Measurements from ENCODE around the gene CNGB1.

Gene CNGB1

GRCh38 chr16:58001781-58002415, 31.0 kb upstream of the CNGB1 start:
- Histone ChIP-seq H3K36me3 (replicated peaks in 1 of 2; ENCODE audit: control insufficient read depth in 2 of 2, insufficient read depth in 2 of 2, low read length in 2 of 2) (peaks cover 13 to 46% of the 10 kb centered on the region in 2 donors), H3K4ac (ENCODE audit: low read length) (no peak overlapping the region), H3K14ac (ENCODE audit: low read length) (no peak overlapping the region), H2AFZ (ENCODE audit: low read length) (peak overlapping the region; percentile 96), H3K23ac (ENCODE audit: low read depth, low read length, poor library complexity) (no peak overlapping the region), H3K4me3 (ENCODE audit: low read length in 2 of 2) (peak overlapping the region; percentile 35 to 72), H3K79me1 (ENCODE audit: low read depth, low read length) (peaks cover under 1% of the 10 kb centered on the region), H3K4me2 (ENCODE audit: insufficient read depth, low read length, poor library complexity, severe bottlenecking) (peak overlapping the region; percentile 100), H2BK15ac (ENCODE audit: low read length) (no peak overlapping the region), H2AK5ac (ENCODE audit: low read depth, low read length) (no peak overlapping the region), H3K4me1 (ENCODE audit: control insufficient read depth in 2 of 2, insufficient read depth in 1 of 2, low read depth in 1 of 2, low read length in 2 of 2) (peaks cover 7 to 12% of the 10 kb centered on the region in 2 donors), H3K18ac (ENCODE audit: low read length) (no peak overlapping the region), H4K91ac (ENCODE audit: low read depth, low read length, poor library complexity) (no peak overlapping the region), H3K27me3 (ENCODE audit: control insufficient read depth in 3 of 3, insufficient read depth in 3 of 3, low read depth in 1 of 3, low read length in 3 of 3) (no peaks in the 10 kb centered on the region), H2BK120ac (ENCODE audit: low read depth, low read length) (no peak overlapping the region), H3K9ac (ENCODE audit: low read depth, low read length, poor library complexity) (no peak overlapping the region), H3K27ac (replicated peaks; ENCODE audit: low read length) (no peak overlapping the region), H2BK12ac (ENCODE audit: low read length) (no peak overlapping the region), H2BK5ac (ENCODE audit: low read length) (no peak overlapping the region), H4K8ac (ENCODE audit: low read depth, low read length) (no peak overlapping the region), H3K9me3 (replicated peaks in 1 of 2; ENCODE audit: control insufficient read depth in 2 of 2, insufficient read depth in 1 of 2, low read depth in 1 of 2, low read length in 2 of 2) (peaks cover 0 to 5% of the 10 kb centered on the region in 2 donors)
- DNase-seq (ENCODE audit: low spot score): no peak
- no CpG with 5 or more reads among the region's 10 CpGs for WGBS, 2 donors (ENCODE audit: extremely low coverage in 2 of 2, insufficient read length in 2 of 2, insufficient replicate concordance in 1 of 2)

GRCh38 chr16:58000706-58001676, 30.1 kb upstream of the CNGB1 start, which contains the start of gene USB1:
USB1 (plus strand) TSS chr16:58001407; CDS start chr16:58001484, 77 bp downstream.
- Histone ChIP-seq H3K36me3 (replicated peaks in 1 of 2; ENCODE audit: control insufficient read depth in 2 of 2, insufficient read depth in 2 of 2, low read length in 2 of 2) (peaks cover 14 to 49% of the 10 kb centered on the region in 2 donors), H4K91ac (ENCODE audit: low read depth, low read length, poor library complexity) (no peak within 1 kb of the TSS), H2BK5ac (ENCODE audit: low read length) (no peak within 1 kb of the TSS), H3K4me2 (ENCODE audit: insufficient read depth, low read length, poor library complexity, severe bottlenecking) (peak within 1 kb of the TSS; percentile 100), H2AK5ac (ENCODE audit: low read depth, low read length) (peak within 1 kb of the TSS; percentile 46), H3K23ac (ENCODE audit: low read depth, low read length, poor library complexity) (peak within 1 kb of the TSS; percentile 93), H4K8ac (ENCODE audit: low read depth, low read length) (no peak within 1 kb of the TSS), H2BK12ac (ENCODE audit: low read length) (no peak within 1 kb of the TSS), H3K18ac (ENCODE audit: low read length) (peak within 1 kb of the TSS; percentile 97), H3K9me3 (replicated peaks in 1 of 2; ENCODE audit: control insufficient read depth in 2 of 2, insufficient read depth in 1 of 2, low read depth in 1 of 2, low read length in 2 of 2) (no peaks in the 10 kb centered on the region), H3K9ac (ENCODE audit: low read depth, low read length, poor library complexity) (peak within 1 kb of the TSS; percentile 88), H2AFZ (ENCODE audit: low read length) (peak within 1 kb of the TSS; percentile 96), H3K14ac (ENCODE audit: low read length) (peak within 1 kb of the TSS; percentile 21), H2BK120ac (ENCODE audit: low read depth, low read length) (peak within 1 kb of the TSS; percentile 61), H3K79me1 (ENCODE audit: low read depth, low read length) (peaks cover 3% of the 10 kb centered on the region), H3K4ac (ENCODE audit: low read length) (no peak within 1 kb of the TSS), H2BK15ac (ENCODE audit: low read length) (peak within 1 kb of the TSS; percentile 37), H3K27me3 (ENCODE audit: control insufficient read depth in 3 of 3, insufficient read depth in 3 of 3, low read depth in 1 of 3, low read length in 3 of 3) (no peaks in the 10 kb centered on the region), H3K27ac (replicated peaks; ENCODE audit: low read length) (peak within 1 kb of the TSS; percentile 71), H3K4me3 (ENCODE audit: low read length in 2 of 2) (peak within 1 kb of the TSS; percentile 72 to 89), H3K4me1 (ENCODE audit: control insufficient read depth in 2 of 2, insufficient read depth in 1 of 2, low read depth in 1 of 2, low read length in 2 of 2) (peaks cover 7 to 12% of the 10 kb centered on the region in 2 donors)
- peak; percentile 89 for DNase-seq (ENCODE audit: low spot score)
- no CpG with 5 or more reads among the region's 81 CpGs for WGBS, 2 donors (ENCODE audit: extremely low coverage in 2 of 2, insufficient read length in 2 of 2, insufficient replicate concordance in 1 of 2)

GRCh38 chr16:57999971-58000705, 29.2 kb upstream of the CNGB1 start, which contains the start of gene ZNF319:
ZNF319 (minus strand) TSS chr16:58000672; CDS start chr16:57998265, 2,407 bp downstream.
- H3K4ac ChIP-seq (ENCODE audit: low read length): no peak within 1 kb of the TSS
- peak within 1 kb of the TSS; percentile 71 for H3K27ac ChIP-seq (replicated peaks; ENCODE audit: low read length)
- H4K8ac ChIP-seq (ENCODE audit: low read depth, low read length): no peak within 1 kb of the TSS
- peak within 1 kb of the TSS; percentile 100 for H3K4me2 ChIP-seq (ENCODE audit: insufficient read depth, low read length, poor library complexity, severe bottlenecking)
- H2BK5ac ChIP-seq (ENCODE audit: low read length): no peak within 1 kb of the TSS
- peak within 1 kb of the TSS; percentile 37 for H2BK15ac ChIP-seq (ENCODE audit: low read length)
- H3K36me3 ChIP-seq (replicated peaks in 1 of 2; ENCODE audit: control insufficient read depth in 2 of 2, insufficient read depth in 2 of 2, low read length in 2 of 2): peaks cover 18 to 52% of the 10 kb centered on the region in 2 donors
- peaks cover 4% of the 10 kb centered on the region for H3K79me1 ChIP-seq (ENCODE audit: low read depth, low read length)
- H2BK120ac ChIP-seq (ENCODE audit: low read depth, low read length): peak within 1 kb of the TSS; percentile 61
- H3K18ac ChIP-seq (ENCODE audit: low read length): peak within 1 kb of the TSS; percentile 97
- H3K14ac ChIP-seq (ENCODE audit: low read length): peak within 1 kb of the TSS; percentile 21
- peak within 1 kb of the TSS; percentile 46 for H2AK5ac ChIP-seq (ENCODE audit: low read depth, low read length)
- peak within 1 kb of the TSS; percentile 88 for H3K9ac ChIP-seq (ENCODE audit: low read depth, low read length, poor library complexity)
- no peak for DNase-seq (ENCODE audit: low spot score)
- H3K4me1 ChIP-seq (ENCODE audit: control insufficient read depth in 2 of 2, insufficient read depth in 1 of 2, low read depth in 1 of 2, low read length in 2 of 2): peaks cover 7 to 12% of the 10 kb centered on the region in 2 donors
- peak within 1 kb of the TSS; percentile 93 for H3K23ac ChIP-seq (ENCODE audit: low read depth, low read length, poor library complexity)
- no peak within 1 kb of the TSS for H2BK12ac ChIP-seq (ENCODE audit: low read length)
- H3K9me3 ChIP-seq (replicated peaks in 1 of 2; ENCODE audit: control insufficient read depth in 2 of 2, insufficient read depth in 1 of 2, low read depth in 1 of 2, low read length in 2 of 2): no peaks in the 10 kb centered on the region
- peak within 1 kb of the TSS; percentile 96 for H2AFZ ChIP-seq (ENCODE audit: low read length)
- peak within 1 kb of the TSS; percentile 72 to 89 for H3K4me3 ChIP-seq (ENCODE audit: low read length in 2 of 2)
- no peaks in the 10 kb centered on the region for H3K27me3 ChIP-seq (ENCODE audit: control insufficient read depth in 3 of 3, insufficient read depth in 3 of 3, low read depth in 1 of 3, low read length in 3 of 3)
- H4K91ac ChIP-seq (ENCODE audit: low read depth, low read length, poor library complexity): no peak within 1 kb of the TSS
- no CpG with 5 or more reads among the region's 95 CpGs for WGBS, 2 donors (ENCODE audit: extremely low coverage in 2 of 2, insufficient read length in 2 of 2, insufficient replicate concordance in 1 of 2)
